Dedifferentiated amniotic fluid mesenchymal stem cell (primary cell): ENCODE measurements around the gene FAM228B.
"Not testable (repeated sequence)": the region's sequence is repeated elsewhere in the genome, so short reads cannot be mapped to it uniquely, and the experiment has no call there.

Experiments used
- DNase-seq: peaks from one replicate; pipeline ENCODE4 v3.0.0-alpha.2; 2016; ENCODE audit errors: extremely low spot score

The FAM228B gene

GRCh38 chr2:24102677-24103076, 20.6 kb upstream of the FAM228B start:
- DNase-seq = no peak

GRCh38 chr2:24104110-24104650, 19.1 kb upstream of the FAM228B start:
- no peak for DNase-seq

- no peak for DNase-seq
Measured at GRCh38 chr2:24104906-24105305, 18.4 kb upstream of the FAM228B start.

- DNase-seq = no peak
Measured at GRCh38 chr2:24105816-24106215, 17.5 kb upstream of the FAM228B start.

DNA sequence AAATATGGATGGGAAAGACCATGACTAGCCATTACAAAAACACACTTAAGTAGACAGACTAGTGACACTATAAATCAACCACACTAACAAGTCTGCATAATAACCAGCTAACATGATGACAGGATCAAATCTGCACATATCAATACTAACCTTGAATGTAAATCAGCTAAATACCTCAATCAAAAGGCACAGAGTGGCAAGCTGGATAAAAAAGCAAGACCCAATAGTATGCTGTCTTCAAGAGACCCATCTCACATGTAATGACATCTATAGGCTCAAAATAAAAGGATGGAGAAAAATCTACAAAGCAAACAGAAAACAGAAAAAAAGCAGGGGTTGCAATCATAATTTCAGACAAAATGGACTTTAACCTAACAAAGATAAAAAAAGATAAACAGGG, 16.5 kb upstream of the FAM228B start:
- no peak for DNase-seq

DNA sequence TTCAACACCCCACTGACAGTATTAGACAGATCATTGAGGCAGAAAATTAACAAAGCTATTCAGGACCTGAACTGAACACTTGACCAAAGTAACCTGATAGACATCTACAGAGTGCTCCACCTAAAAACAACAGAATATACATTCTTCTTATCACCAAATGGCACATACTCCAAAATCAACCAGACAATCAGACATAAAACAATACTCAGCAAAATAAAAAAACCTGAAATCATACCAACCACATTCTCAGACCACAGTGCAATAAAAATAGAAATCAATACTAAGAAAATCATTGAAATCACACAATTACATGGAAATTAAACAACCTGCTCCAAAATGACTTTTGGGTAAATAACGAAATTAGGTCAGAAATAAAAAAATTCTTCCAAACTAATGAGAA, 15.9 kb upstream of the FAM228B start:
- DNase-seq = no peak

DNA sequence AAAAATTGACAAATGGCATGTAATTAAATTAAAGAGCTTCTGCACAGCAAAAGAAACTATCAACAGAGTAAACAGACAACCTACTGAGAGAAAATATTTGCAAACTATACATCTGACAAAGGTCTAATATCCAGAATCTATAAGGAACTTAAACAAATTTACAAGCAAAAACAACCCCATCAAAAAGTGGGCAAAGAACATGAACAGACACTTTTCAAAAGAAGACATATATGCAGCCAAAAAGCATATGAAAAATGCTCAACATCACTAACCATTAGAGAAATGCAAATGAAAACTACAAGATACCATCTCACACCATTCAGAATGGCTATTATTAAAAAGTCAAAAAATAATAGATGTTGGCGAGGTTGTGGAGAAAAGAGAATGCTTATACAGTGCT, 13.8 kb upstream of the FAM228B start:
- DNase-seq = not testable (repeated sequence)

DNA sequence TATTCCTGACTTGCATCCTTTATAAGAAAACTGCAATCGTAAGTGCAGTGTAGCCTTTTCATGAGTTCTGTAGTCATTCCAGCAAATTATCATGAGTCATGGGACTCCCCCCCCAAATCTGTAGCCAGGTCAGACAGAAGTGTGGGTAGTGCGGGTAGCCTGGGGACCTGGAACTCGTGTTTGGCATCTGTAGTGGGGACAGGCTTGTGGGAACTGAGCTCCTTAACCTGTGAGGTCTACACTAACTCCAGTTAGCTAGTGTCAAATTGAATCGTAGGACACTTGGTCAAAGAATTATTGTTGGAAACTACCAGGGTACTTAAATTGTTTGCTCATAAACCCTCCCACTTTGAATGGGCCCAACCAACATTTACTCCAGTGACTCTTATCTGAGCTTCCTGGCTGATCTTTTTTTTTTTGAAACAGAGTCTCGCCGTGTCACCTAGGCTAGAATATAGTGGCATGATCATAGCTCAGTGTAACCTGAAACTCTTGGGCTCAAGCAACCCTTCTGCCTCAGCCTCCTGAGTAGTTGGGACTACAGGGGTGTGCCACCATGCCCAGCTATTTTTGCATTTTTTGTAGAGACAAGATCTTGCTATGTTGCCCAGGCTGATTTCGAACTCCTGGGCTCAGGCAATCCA, 12.5 kb upstream of the FAM228B start:
- DNase-seq = no peak

DNA sequence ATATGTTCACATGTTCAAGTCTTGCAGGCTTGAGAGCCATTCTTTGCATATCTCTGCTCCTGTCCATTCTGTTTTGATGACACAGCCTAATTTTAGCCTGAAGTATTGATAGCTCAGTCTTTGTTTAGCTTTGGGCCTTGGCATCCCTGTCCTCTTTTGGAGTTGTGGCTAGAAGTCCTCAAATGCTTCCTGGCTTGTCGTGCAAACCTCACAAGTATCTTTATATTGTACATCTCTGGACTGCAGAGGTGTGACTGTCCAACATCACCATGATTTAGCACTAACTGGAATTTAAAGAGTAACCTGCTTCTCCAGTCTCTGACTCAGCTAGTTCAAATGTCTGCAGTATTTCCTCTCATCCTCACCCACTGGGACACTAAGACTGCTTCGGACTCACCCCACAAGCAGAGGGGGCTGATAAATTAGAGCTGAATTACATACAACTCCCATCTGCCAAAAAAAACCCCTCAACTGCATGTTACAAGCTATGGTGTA, 11.8 kb upstream of the FAM228B start:
- no peak for DNase-seq

DNA sequence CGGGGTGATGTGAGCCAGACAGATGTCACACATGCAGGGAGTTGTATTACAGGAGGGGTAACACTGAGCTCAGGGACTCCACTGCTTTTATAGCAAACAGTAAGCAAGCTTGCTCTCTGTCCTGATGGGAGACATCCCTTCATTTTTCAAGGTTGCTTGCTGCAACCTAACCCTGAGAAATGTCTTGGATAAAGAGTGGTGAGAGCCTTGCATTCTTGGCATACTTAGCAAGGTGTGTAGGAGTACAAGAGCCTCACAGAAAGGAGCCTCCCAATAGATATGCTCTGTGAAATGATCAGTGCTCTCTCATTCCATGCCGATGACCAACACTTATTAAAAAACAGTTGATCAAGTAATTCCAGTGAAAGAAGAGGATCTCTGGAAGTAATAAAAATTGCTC, 8.2 kb upstream of the FAM228B start:
- no peak for DNase-seq

GRCh38 chr2:24117902-24118301, 5.4 kb upstream of the FAM228B start:
- DNase-seq = no peak

- no peak for DNase-seq
Measured at GRCh38 chr2:24121066-24121465, 2.2 kb upstream of the FAM228B start.

DNA sequence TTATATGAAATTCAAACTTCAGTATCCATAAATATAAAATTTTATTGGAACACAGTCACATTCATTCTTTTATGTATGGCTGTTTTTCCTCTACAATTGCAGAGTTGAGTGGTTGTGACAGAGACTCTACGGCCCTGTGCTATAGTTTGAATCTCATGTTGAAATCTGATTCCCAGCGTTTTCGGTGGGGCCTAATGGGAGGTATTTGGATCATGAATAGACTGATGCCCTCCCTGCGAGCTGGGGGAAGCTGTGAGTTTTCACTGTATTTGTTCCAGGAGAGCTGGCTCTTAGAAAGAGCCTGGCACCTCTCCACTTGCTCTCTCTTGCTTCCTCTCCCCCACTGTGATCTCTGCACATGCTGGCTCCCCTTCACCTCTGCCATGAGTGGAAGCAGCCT, 1.8 kb upstream of the FAM228B start:
- DNase-seq = no peak

GRCh38 chr2:24122366-24123194, 689 bp upstream of the FAM228B start:
- DNase-seq = peak; percentile 23

DNA sequence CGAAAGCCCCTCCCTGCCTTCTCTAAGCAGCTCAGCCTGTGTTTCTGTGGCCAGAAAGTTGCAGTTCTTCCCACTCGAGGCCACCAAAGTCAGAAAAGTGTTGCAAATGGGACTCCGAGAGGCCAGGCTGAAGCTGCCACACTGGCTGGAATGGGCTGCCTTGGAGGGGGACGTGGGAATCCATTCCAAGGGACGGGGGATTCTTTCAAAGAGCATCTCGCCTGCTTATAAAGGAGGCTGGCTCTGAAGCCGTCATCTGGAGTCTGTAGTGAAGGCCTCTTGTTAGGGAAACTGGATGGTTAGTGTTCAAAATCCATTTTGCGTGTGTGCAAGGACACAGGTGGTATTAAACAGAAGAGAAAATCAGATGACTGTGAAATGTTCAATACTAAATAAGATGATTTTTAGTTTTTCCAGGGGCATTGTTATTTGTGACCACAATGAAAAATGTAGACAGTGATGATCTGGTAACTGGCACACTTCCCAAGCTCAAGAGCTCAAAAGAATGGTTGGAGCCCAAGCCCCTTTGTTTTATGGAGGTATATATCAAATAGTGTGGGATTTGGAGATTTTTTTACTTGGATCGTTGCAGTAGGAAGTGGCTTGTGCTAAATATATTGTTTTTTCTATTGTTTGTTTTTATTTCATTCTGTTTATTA, 782 bp downstream of the FAM228B start:
- DNase-seq = peak; percentile 20

DNA sequence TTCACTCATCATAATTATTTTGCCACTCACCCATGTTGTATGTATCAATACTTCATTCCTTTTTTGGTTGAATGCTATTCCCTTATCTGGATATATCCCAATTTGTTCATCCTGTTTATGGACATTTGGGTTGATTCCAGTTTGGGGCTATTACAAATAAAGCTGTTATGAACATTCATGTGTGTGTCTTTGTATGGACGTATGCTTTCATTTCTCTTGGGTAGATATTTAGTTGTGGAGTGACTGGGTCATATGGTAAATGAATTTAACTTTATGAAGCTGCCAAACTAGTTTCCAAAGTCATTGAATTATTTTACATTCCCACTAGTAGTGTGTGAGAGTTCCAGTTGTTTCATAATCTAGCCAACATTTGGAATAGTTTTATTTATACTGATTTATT, 2.7 kb downstream of the FAM228B start:
- no peak for DNase-seq

- no peak for DNase-seq
Measured at GRCh38 chr2:24132543-24132942, 9.3 kb downstream of the FAM228B start.

DNA sequence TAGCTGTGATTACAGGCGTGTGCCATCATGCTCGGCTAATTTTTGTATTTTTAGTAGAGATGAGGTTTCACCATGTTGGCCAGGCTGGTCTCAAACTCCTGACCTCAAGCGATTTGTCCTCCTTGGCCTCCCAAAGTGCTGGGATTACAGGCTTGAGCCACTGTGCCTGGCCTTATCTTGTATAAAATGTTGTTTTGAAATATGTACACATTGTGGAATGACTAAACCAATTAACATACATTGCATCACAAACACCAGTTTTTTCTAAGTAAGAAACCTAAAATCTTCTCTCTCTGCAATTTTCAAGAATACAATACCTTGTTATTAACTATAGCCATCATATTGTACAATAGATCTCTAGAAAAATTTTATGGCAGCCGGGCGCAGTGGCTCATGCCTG, 17.0 kb downstream of the FAM228B start:
- not testable (repeated sequence) for DNase-seq

DNA sequence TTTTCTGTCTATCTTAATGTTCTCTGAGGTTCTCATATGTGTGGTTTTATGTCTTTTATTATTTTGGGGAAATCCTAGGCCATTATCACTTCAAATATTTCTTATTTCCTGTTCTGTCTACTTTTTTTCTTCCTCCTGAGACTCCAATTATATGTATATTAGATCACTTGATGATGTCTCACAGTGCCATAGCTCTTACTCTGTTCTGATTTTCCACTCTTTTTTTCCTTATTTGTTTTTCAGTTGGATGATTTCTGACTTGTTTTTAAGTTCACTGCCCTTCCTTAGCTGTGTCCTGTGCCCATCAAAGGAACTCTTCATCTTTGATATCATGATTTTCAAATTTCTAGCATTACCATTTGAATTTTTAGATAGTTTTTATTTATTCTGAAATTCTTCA, 24.1 kb downstream of the FAM228B start:
- no peak for DNase-seq

DNA sequence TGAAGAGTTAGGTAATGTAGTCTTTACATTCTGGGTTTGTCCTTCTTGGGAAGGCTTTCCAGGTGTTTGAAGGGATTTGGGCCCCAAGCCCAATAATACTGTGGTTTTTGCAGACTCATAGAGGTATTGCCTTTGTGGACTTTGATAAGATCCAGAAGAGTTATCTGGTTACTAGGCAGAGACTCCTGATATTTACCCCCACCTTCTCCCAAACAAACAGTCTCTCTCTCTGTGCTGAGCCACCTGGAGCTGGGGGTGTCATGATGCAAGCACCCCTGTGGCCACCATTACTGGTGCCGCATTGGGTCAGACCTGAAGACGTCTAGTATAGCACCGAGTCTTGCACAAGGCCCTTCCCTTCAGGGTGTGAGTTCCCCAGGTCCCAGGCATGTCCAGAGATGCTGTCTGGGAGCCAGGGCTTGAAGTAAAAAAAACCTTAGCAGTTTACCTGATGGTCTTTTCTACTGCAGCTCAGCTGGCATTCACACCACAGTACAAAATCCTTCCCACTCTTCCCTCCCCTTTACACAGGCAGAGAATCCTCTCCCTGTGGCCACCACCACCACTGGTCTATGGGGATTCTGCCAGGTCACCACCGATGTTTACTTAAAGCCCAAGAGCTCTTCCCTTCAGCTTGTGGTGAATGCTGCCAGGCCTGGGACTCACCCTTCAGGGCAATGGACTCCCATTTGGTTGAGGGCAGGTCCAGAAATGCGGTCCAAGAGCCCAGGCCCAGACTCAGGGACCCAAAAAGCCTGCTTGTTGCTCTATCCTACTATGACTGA, 29.3 kb downstream of the FAM228B start:
- DNase-seq = no peak

- no peak for DNase-seq
Measured at GRCh38 chr2:24153478-24153877, 30.2 kb downstream of the FAM228B start.

DNA sequence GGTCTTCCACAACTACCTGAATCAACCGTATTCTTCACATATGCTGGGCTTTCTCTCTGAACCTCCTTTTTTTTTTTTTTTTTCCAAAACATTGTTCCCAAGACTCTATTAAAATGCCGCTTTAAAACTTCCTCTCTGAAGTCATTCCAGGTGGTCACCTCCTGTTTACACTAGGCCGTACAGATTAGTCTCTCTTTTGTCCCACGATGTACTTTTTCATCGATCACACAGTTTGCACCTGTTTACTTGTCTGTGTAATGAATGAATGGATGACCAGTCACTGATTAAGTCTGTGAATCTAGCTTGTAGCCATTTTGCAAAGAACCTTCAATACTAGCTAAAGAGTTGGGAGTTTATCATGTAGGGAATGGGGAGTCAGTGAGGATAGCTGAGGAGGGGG, 34.9 kb downstream of the FAM228B start:
- DNase-seq = no peak
